ENCODE data around the gene CGB8.

DNA sequence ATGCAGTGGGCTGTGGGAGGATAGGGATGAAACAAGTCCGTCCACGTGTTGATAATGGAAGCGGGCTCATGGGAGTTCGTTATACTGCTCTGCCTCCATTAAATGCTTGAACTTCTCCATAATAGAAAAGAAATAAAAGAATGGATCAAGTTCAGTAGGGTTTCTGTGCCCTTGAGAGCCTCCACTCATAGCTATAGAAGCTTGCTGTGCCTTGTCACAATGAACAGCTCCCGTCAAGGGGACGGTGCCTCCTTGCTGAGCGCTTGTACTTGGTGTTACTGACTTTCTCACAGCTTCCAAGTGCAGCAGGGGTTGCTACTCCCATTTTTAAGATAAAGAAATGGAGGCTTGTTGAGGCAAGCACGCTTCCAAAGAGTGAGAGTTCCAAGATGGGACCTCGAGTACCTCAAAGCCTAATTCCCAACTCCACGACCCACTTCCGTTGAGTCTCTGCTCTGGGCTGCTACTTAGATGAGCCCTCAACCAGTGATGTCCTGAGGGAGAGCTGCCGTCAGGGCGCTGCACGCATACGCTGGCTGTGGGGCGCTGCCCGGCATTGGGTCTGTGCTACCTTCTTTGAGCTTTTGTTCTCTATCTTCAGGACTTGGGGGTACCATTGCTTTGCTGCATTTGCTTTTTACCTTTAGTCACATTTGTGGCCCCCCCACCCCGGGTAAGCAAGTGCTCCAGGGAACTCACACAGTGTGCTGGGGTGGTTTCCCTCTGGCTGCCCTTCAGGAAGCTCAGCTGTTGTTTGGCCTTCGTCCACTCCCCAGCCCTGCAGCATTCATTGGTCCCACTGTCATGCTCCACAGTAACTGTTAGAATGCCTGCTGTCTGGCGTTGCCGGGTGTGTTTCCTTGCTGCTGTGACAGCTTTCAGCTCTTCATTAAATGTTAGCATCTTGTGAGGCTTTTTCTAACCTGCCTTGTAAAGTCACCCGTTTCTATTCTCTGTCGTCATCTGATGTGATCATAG is 45.9 kb upstream of the CGB8 start:
- TF ChIP-seq, protein P1, sequence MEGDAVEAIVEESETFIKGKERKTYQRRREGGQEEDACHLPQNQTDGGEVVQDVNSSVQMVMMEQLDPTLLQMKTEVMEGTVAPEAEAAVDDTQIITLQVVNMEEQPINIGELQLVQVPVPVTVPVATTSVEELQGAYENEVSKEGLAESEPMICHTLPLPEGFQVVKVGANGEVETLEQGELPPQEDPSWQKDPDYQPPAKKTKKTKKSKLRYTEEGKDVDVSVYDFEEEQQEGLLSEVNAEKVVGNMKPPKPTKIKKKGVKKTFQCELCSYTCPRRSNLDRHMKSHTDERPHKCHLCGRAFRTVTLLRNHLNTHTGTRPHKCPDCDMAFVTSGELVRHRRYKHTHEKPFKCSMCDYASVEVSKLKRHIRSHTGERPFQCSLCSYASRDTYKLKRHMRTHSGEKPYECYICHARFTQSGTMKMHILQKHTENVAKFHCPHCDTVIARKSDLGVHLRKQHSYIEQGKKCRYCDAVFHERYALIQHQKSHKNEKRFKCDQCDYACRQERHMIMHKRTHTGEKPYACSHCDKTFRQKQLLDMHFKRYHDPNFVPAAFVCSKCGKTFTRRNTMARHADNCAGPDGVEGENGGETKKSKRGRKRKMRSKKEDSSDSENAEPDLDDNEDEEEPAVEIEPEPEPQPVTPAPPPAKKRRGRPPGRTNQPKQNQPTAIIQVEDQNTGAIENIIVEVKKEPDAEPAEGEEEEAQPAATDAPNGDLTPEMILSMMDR (IDR thresholded peaks at IDR 0.05), result no peak
- TF ChIP-seq POLR2A (IDR thresholded peaks at IDR 0.05) (no peak), POLR2AphosphoS5 (IDR thresholded peaks at IDR 0.05) (no peak)

All from breast epithelium (tissue), 3 donors.